HCT116 (cell line): ENCODE data around the gene APOE. TPM values are rescaled to one million over a fixed set of nuclear protein-coding genes. Genes with fewer than 3 reads are reported as not detected.

Source experiments
- ATAC-seq: fragments of 200-7000 bp; cut with Tn5 transposase; 2 replicates; pipeline ENCODE4 v1.9.1; 2020; ENCODE audit warnings: mild to moderate bottlenecking, moderate library complexity
- BruUV-seq: library from RNA; stranded (reverse); fragments of 400-500 nt; replicated peaks from 2 replicates; lab custom pipeline; 2021; lab: Mats Ljungman, UMichigan
- CTCF ChIA-PET: fragments of 300-600 bp; sonication (Branson Sonifier 250); formaldehyde crosslinking; loops from one replicate; lab custom pipeline; 2021; ENCODE audit warnings: antibody characterized with exemption; lab: Charles Lee
- POLR2A ChIA-PET: fragments of 300-600, 350-600 bp; sonication (Branson Sonifier 250); formaldehyde crosslinking; loops from one replicate; lab custom pipeline; 2021; ENCODE audit warnings: antibody characterized with exemption; lab: Charles Lee
- RAD21 ChIA-PET, 2 experiments: fragments of 300-600 bp; sonication (Branson Sonifier 250); formaldehyde crosslinking; loops; one replicate each; lab custom pipeline; 2023; ENCODE audit warnings: low total read pairs in 2 of 2; ENCODE audit not compliant: uncharacterized antibody in 2 of 2, unreplicated experiment in 2 of 2, low non-redundant PET in 1 of 2; lab: Charles Lee
- DNase-seq: peaks from one replicate; pipeline ENCODE4 v3.0.0-alpha.2; 2010; ENCODE audit warnings: low read depth, low spot score
- H2AFZ ChIP-seq: fragments of 200-600 bp; shearing (Covaris generic), sonication (generic); 2 replicates; pipeline ENCODE4 v1.6.1; 2017; ENCODE audit warnings: low read depth, mixed run types, mixed read lengths, antibody characterized with exemption, low read length; ENCODE audit not compliant: poor library complexity, severe bottlenecking
- H3K27ac ChIP-seq: 2 replicates; pipeline ENCODE4 v1.5.1; 2012; ENCODE audit warnings: low read depth, low read length
- H3K27me3 ChIP-seq: fragments of 200-600 bp; sonication (generic); 2 replicates; pipeline ENCODE4 v1.6.1; 2016; ENCODE audit warnings: mixed run types, low read length, mixed read lengths; ENCODE audit not compliant: insufficient read depth
- H3K36me3 ChIP-seq, 2 experiments: fragments of 200-500 bp in 1 of 2; fragments of 200-600 bp in 1 of 2; sonication (Bioruptor generic) in 1 of 2; sonication (generic) in 1 of 2; 2 replicates each; pipeline versions ENCODE4 v1.5.1 to v1.6.1; 2014 to 2016; ENCODE audit warnings: low read length in 2 of 2, inconsistent platforms in 1 of 2, mixed read lengths in 1 of 2, mixed run types in 1 of 2; ENCODE audit not compliant: insufficient read depth in 2 of 2, control insufficient read depth in 1 of 2
- H3K4me1 ChIP-seq, 2 experiments: fragments of 200-600 bp in 1 of 2; sonication (generic) in 1 of 2; 2 replicates each; pipeline versions ENCODE4 v1.5.1 to v1.6.1; 2012 to 2017; ENCODE audit warnings: low read length in 2 of 2, inconsistent platforms in 1 of 2, mild to moderate bottlenecking in 1 of 2, mixed read lengths in 1 of 2, mixed run types in 1 of 2, moderate library complexity in 1 of 2; ENCODE audit not compliant: insufficient read depth in 2 of 2, control insufficient read depth in 1 of 2
- H3K4me2 ChIP-seq: fragments of 200-600 bp; sonication (generic); 2 replicates; pipeline ENCODE4 v1.6.1; 2017; ENCODE audit warnings: mixed run types, low read length, mixed read lengths
- H3K4me3 ChIP-seq, 2 experiments: fragments of 200-600 bp in 1 of 2; sonication (generic) in 1 of 2; replicated peaks in 1 of 2; 2 replicates each; pipeline ENCODE4 v1.5.1; 2011 to 2016; ENCODE audit warnings: low read length in 2 of 2, control low read depth in 1 of 2, low read depth in 1 of 2, mild to moderate bottlenecking in 1 of 2, mixed read lengths in 1 of 2, mixed run types in 1 of 2
- H3K79me2 ChIP-seq: fragments of 200-600 bp; sonication (generic); 2 replicates; pipeline ENCODE4 v1.6.1; 2017; ENCODE audit warnings: mild to moderate bottlenecking, mixed run types, low read length, moderate library complexity, mixed read lengths; ENCODE audit not compliant: insufficient read depth
- H3K9ac ChIP-seq: fragments of 200-600 bp; sonication (generic); 2 replicates; pipeline ENCODE4 v1.6.1; 2016; ENCODE audit warnings: low read length, mixed read lengths
- H3K9me2 ChIP-seq: fragments of 200-600 bp; sonication (generic), shearing (Covaris generic); 2 replicates; pipeline ENCODE4 v1.6.1; 2017; ENCODE audit warnings: mixed run types, mild to moderate bottlenecking, moderate library complexity; ENCODE audit not compliant: insufficient read depth
- H3K9me3 ChIP-seq, 2 experiments: fragments of 200-500 bp in 1 of 2; fragments of 200-600 bp in 1 of 2; sonication (Bioruptor generic) in 1 of 2; sonication (generic) in 1 of 2; 2 replicates each; pipeline ENCODE4 v1.6.1; 2014 to 2017; ENCODE audit warnings: low read length in 2 of 2, mixed read lengths in 2 of 2, inconsistent platforms in 1 of 2, low read depth in 1 of 2, mild to moderate bottlenecking in 1 of 2, mixed run types in 1 of 2, moderate library complexity in 1 of 2; ENCODE audit not compliant: control insufficient read depth in 1 of 2, insufficient read depth in 1 of 2
- H4K20me1 ChIP-seq: fragments of 200-600 bp; sonication (generic), shearing (Covaris generic); 2 replicates; pipeline ENCODE4 v1.6.1; 2017; ENCODE audit warnings: mixed run types, mild to moderate bottlenecking, moderate library complexity; ENCODE audit not compliant: insufficient read depth
- ATF3 ChIP-seq: IDR thresholded peaks from 2 replicates; pipeline ENCODE4 v1.6.1; 2012
- CEBPB ChIP-seq: IDR thresholded peaks from 2 replicates; pipeline ENCODE4 v1.6.1; 2012; ENCODE audit warnings: low read depth
- EGR1 ChIP-seq: IDR thresholded peaks from 2 replicates; pipeline ENCODE4 v1.6.1; 2012; ENCODE audit warnings: low read depth
- ELF1 ChIP-seq: IDR thresholded peaks from 2 replicates; pipeline ENCODE4 v1.6.1; 2012; ENCODE audit warnings: low read depth, borderline replicate concordance
- EZH2 ChIP-seq: fragments of 200-600 bp; sonication (generic); IDR thresholded peaks from 2 replicates; pipeline ENCODE4 v1.6.1; 2017; ENCODE audit warnings: antibody characterized with exemption, mixed run types
- JUND ChIP-seq: IDR thresholded peaks from 2 replicates; pipeline ENCODE4 v1.6.1; 2012
- POLR2AphosphoS5 ChIP-seq: IDR thresholded peaks from 2 replicates; pipeline ENCODE4 v1.6.1; 2011; ENCODE audit warnings: mild to moderate bottlenecking, low read depth, low read length, moderate library complexity
- RAD21 ChIP-seq: IDR thresholded peaks from 2 replicates; pipeline ENCODE4 v1.6.1; 2012; ENCODE audit warnings: low read depth, mild to moderate bottlenecking
- REST ChIP-seq: IDR thresholded peaks from 2 replicates; pipeline ENCODE4 v1.6.1; 2012; ENCODE audit warnings: low read depth
- SRF ChIP-seq: IDR thresholded peaks from 2 replicates; pipeline ENCODE4 v1.6.1; 2012; ENCODE audit warnings: low read depth
- YY1 ChIP-seq: IDR thresholded peaks from 2 replicates; pipeline ENCODE4 v1.6.1; 2011; ENCODE audit warnings: low read length, low read depth, moderate library complexity, mild to moderate bottlenecking; ENCODE audit not compliant: insufficient replicate concordance; ENCODE audit errors: extremely low read depth
- ZBTB33 ChIP-seq: IDR thresholded peaks from 2 replicates; pipeline ENCODE4 v1.6.1; 2011; ENCODE audit warnings: mild to moderate bottlenecking, low read length, moderate library complexity; ENCODE audit not compliant: insufficient replicate concordance; ENCODE audit errors: extremely low read depth
- ZNF274 ChIP-seq: fragments of 200-500 bp; sonication (Bioruptor generic); IDR thresholded peaks from 2 replicates; pipeline ENCODE4 v1.6.1; 2014; ENCODE audit warnings: mild to moderate bottlenecking, low read depth, low read length, inconsistent platforms
- intact Hi-C: fragments of 100-400 bp; cut with micrococcal nuclease; formaldehyde crosslinking; loops from 2 replicates; pipeline ENCODE4 v1.10.0; 2022
- total RNA-seq: library from RNA; stranded (reverse); gene quantifications from one replicate; pipeline ENCODE4 v1.2.1, GENCODE V29; 2021; ENCODE audit not compliant: unreplicated experiment

The APOE gene
- total RNA-seq, 1 experiment from 2014 or later: 7.2 TPM

- H3K9me2 ChIP-seq: no peaks in the 10 kb centered on the region
- no peaks in the 10 kb centered on the region for H3K79me2 ChIP-seq
- no peak overlapping the region for H3K4me2 ChIP-seq
- no peak for ATAC-seq
- H3K27ac ChIP-seq: no peak overlapping the region
- no TSS peak for BruUV-seq
- H3K9ac ChIP-seq: no peak overlapping the region
- H3K9me3 ChIP-seq: no peaks in the 10 kb centered on the region
- ChIA-PET POLR2A (no interaction called here), CTCF (no interaction called here), RAD21 (no interaction called here)
- intact Hi-C loops: no loop called here
- no peak overlapping the region for H3K4me3 ChIP-seq
- no peak for TF ChIP-seq ZNF274
- TF ChIP-seq RAD21: no peak
- TF ChIP-seq SRF: no peak
- no peak for TF ChIP-seq EZH2
- no peak for TF ChIP-seq CEBPB
- no peak for TF ChIP-seq ELF1
- no peak for TF ChIP-seq REST
- no peak for TF ChIP-seq JUND
- TF ChIP-seq ATF3: no peak
- no peak for TF ChIP-seq POLR2AphosphoS5
- no peak for TF ChIP-seq YY1
- TF ChIP-seq EGR1: no peak
- no peak for TF ChIP-seq ZBTB33
- H2AFZ ChIP-seq: no peak overlapping the region
- DNase-seq: no peak
- no peaks in the 10 kb centered on the region for H4K20me1 ChIP-seq
- H3K36me3 ChIP-seq: no peaks in the 10 kb centered on the region
- H3K4me1 ChIP-seq: peaks cover 5 to 6% of the 10 kb centered on the region in 2 experiments; a peak in 2 of 4 replicates
- H3K27me3 ChIP-seq: no peaks in the 10 kb centered on the region
Observed at GRCh38 chr19:44947041-44947581, 41.5 kb downstream of the APOE start.
